H1 (cell line): ENCODE data around the gene ZNF670. TPM values are rescaled to one million over a fixed set of nuclear protein-coding genes. Genes with fewer than 3 reads are reported as not detected.

ENCODE experiments used
- BRCA1 ChIP-seq: IDR thresholded peaks from 2 replicates; pipeline ENCODE4 v1.6.1; 2012; ENCODE audit warnings: low read depth, low read length, improper control_type of control experiment
- CHD1 ChIP-seq: IDR thresholded peaks from 2 replicates; pipeline ENCODE4 v1.6.1; 2012; ENCODE audit warnings: low read depth, low read length, improper control_type of control experiment
- NRF1 ChIP-seq: IDR thresholded peaks from 2 replicates; pipeline ENCODE4 v1.6.1; 2011; ENCODE audit warnings: mild to moderate bottlenecking, low read depth, low read length, improper control_type of control experiment
- POU5F1 ChIP-seq: IDR thresholded peaks from 2 replicates; pipeline ENCODE4 v1.6.1; 2011; ENCODE audit warnings: low read depth, mild to moderate bottlenecking, low read length, moderate library complexity
- USF2 ChIP-seq: IDR thresholded peaks from 2 replicates; pipeline ENCODE4 v1.6.1; 2011; ENCODE audit warnings: low read length, improper control_type of control experiment
- polyA plus RNA-seq, 7 experiments: library from polyadenylated mRNA; depleted of rRNA in 3 of 7; stranded (reverse) in 5 of 7; unstranded in 2 of 7; fragments of >200 nt in 5 of 7; fragments of 200-250 nt in 2 of 7; gene quantifications; 1 replicate in 5 of 7; 2 replicates in 1 of 7; 4 replicates in 1 of 7; pipeline versions ENCODE4 v1.2.1 to v1.2.3, GENCODE V29; 2011 to 2013; ENCODE audit warnings: missing spikeins in 2 of 7, mixed read lengths in 2 of 7
- total RNA-seq: library from RNA; stranded (reverse); fragmentation: NEBNext Ultra II Directional; extraction: Animal tissue kit (Norgen Biotek cat#: 25700); gene quantifications from 2 replicates; pipeline ENCODE4 v1.2.1, GENCODE V29; 2021

The ZNF670 gene
- total and polyA plus RNA-seq, 2 of the 8 experiments (the other 6 are each of a cell fraction or from before 2014, with no cell fraction given): 2.8 to 15.4 TPM

- no peak for TF ChIP-seq POU5F1
- TF ChIP-seq BRCA1: no peak
- no peak for TF ChIP-seq NRF1
- no peak for TF ChIP-seq USF2
- TF ChIP-seq CHD1: no peak
These were observed 36.9 kb upstream of the ZNF670 start (continued) for GRCh38 chr1:247115545-247115944.
